Measurements from ENCODE around the gene KIF9. TPM values are rescaled to one million over a fixed set of nuclear protein-coding genes. Genes with fewer than 3 reads are reported as not detected.

The KIF9 gene, protein sequence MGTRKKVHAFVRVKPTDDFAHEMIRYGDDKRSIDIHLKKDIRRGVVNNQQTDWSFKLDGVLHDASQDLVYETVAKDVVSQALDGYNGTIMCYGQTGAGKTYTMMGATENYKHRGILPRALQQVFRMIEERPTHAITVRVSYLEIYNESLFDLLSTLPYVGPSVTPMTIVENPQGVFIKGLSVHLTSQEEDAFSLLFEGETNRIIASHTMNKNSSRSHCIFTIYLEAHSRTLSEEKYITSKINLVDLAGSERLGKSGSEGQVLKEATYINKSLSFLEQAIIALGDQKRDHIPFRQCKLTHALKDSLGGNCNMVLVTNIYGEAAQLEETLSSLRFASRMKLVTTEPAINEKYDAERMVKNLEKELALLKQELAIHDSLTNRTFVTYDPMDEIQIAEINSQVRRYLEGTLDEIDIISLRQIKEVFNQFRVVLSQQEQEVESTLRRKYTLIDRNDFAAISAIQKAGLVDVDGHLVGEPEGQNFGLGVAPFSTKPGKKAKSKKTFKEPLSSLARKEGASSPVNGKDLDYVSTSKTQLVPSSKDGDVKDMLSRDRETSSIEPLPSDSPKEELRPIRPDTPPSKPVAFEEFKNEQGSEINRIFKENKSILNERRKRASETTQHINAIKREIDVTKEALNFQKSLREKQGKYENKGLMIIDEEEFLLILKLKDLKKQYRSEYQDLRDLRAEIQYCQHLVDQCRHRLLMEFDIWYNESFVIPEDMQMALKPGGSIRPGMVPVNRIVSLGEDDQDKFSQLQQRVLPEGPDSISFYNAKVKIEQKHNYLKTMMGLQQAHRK
- 1.7 and 4.0 TPM in 2 replicates for total RNA-seq

DNA sequence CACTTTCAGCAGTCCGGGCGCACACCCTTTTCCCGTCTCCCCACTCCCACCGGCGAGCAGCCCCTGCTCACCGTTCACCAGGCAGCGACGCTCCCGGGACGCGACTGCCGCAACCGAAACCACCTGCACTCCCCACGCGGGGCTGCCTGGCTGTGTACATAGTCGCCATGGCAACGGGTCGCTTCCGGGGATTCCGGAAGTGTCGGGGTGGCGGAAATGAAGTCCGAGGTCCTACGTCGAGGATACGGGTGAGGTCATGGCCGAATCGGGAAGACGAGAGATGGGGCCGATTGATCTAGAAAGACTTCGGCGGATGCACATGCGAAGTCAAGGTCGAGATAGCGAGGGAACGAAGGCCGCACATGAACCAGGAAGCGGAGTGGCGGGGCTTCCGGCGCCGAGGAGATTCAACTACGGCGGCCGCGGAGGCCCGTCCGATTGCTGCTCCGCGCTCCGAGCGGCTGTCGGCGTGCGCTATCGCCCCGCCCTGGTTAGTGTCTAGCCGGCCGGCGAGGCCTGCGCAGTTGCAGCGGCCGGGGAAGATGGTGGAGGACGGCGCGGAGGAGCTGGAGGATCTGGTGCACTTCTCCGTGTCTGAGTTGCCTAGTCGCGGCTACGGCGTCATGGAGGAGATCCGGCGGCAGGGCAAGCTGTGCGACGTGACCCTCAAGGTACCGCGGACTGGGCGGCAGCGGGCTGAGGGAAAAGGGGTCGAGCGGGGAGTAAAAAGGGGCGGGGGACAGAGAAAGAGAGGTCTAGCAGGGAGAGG, at the start of gene KIF9, which contains the start of gene KLHL18:
Gene KIF9, minus strand, starts transcription at position 376 of the 769 bp plus-strand sequence. CDS start 5,425 bp downstream, outside the sequence.
Gene KLHL18, plus strand, starts transcription at position 521 of the 769 bp plus-strand sequence. Its CDS starts 22 bp downstream, at position 543.

Other genes starting within 250 kb of the KIF9 start
- gene SETD2, start 118.7 kb downstream of the KIF9 start, total RNA-seq = 20.5 and 28.2 TPM in 2 replicates
- gene KLHL18, start 145 bp upstream of the KIF9 start, total RNA-seq = 18.3 and 35.1 TPM in 2 replicates
- gene PTPN23, start 98.2 kb upstream of the KIF9 start, total RNA-seq = 9.9 and 19.9 TPM in 2 replicates
- 54.4 and 55.8 TPM in 2 replicates for gene SCAP, start 193.1 kb upstream of the KIF9 start, total RNA-seq
- gene ELP6, start 230.9 kb upstream of the KIF9 start, total RNA-seq = 24.0 and 40.6 TPM in 2 replicates